SK-N-SH (cell line): ENCODE results near the gene ADD3. TPM values are rescaled to one million over a fixed set of nuclear protein-coding genes. Genes with fewer than 3 reads are reported as not detected.
A peak's percentile ranks its signal among the peaks of the same experiment; 100 is the strongest.

Experiments
- CTCF ChIA-PET: fragments of 300-600, 350-600 bp; formaldehyde crosslinking; extraction: SDS; loops from one replicate; lab custom pipeline; 2021; lab: Yijun Ruan, JAX
- POLR2A ChIA-PET: fragments of 350-600 bp; sonication (Branson Sonifier 250); formaldehyde crosslinking; extraction: SDS; loops from one replicate; lab custom pipeline; 2020; ENCODE audit warnings: antibody characterized with exemption, inconsistent platforms; lab: Yijun Ruan, JAX
- DNase-seq: peaks from one replicate; pipeline ENCODE4 v3.0.0; 2012
- H2AFZ ChIP-seq: fragments of 200-600 bp; sonication (generic); 2 replicates; pipeline ENCODE4 v1.8.1; 2016; ENCODE audit warnings: antibody characterized with exemption, mild to moderate bottlenecking, low read depth
- H3F3A ChIP-seq: fragments of 200-600 bp; sonication (generic); replicated peaks from 2 replicates; pipeline ENCODE3; 2016; ENCODE audit warnings: antibody characterized with exemption, mild to moderate bottlenecking; ENCODE audit not compliant: insufficient read depth
- H3K27ac ChIP-seq, 2 experiments: fragments of 200-500 bp in 1 of 2; fragments of 200-600 bp in 1 of 2; sonication (Bioruptor generic) in 1 of 2; sonication (generic), shearing (Covaris generic) in 1 of 2; 2 replicates each; pipeline versions ENCODE4 v1.5.1 to v1.6.1; 2014 to 2016; ENCODE audit warnings: low read depth in 2 of 2, inconsistent platforms in 1 of 2, low read length in 1 of 2, mild to moderate bottlenecking in 1 of 2, mixed read lengths in 1 of 2
- H3K27me3 ChIP-seq: fragments of 200-600 bp; sonication (generic), shearing (Covaris generic); 2 replicates; pipeline ENCODE4 v1.6.1; 2016; ENCODE audit warnings: mixed run types; ENCODE audit not compliant: insufficient read depth
- H3K36me3 ChIP-seq, 2 experiments: fragments of 200-500 bp in 1 of 2; fragments of 200-600 bp in 1 of 2; sonication (Bioruptor generic) in 1 of 2; sonication (generic) in 1 of 2; replicated peaks in 1 of 2; 2 replicates each; pipeline versions ENCODE3 to v1.5.1; 2014 to 2016; ENCODE audit warnings: low read length in 1 of 2, mild to moderate bottlenecking in 1 of 2; ENCODE audit not compliant: insufficient read depth in 2 of 2, control insufficient read depth in 1 of 2
- H3K4me1 ChIP-seq, 2 experiments: fragments of 200-500 bp in 1 of 2; fragments of 200-600 bp in 1 of 2; sonication (Bioruptor generic) in 1 of 2; sonication (generic), shearing (Covaris generic) in 1 of 2; 2 replicates each; pipeline versions ENCODE4 v1.5.1 to v1.6.1; 2014 to 2016; ENCODE audit warnings: low read depth in 1 of 2, low read length in 1 of 2, mixed run types in 1 of 2; ENCODE audit not compliant: insufficient read depth in 2 of 2, control insufficient read depth in 1 of 2
- H3K4me2 ChIP-seq: fragments of 200-600 bp; sonication (generic), shearing (Covaris generic); 2 replicates; pipeline ENCODE4 v1.6.1; 2017; ENCODE audit warnings: mixed run types
- H3K4me3 ChIP-seq, 2 experiments: fragments of 200-500 bp in 1 of 2; fragments of 200-600 bp in 1 of 2; sonication (Bioruptor generic) in 1 of 2; sonication (generic), shearing (Covaris generic) in 1 of 2; 2 replicates each; pipeline versions ENCODE4 v1.5.1 to v1.8.1; 2014 to 2016; ENCODE audit warnings: low read depth in 2 of 2, inconsistent platforms in 1 of 2, low read length in 1 of 2, mild to moderate bottlenecking in 1 of 2, mixed read lengths in 1 of 2, moderate library complexity in 1 of 2
- H3K79me2 ChIP-seq: fragments of 200-600 bp; sonication (generic); 2 replicates; pipeline ENCODE4 v1.8.1; 2017; ENCODE audit warnings: mild to moderate bottlenecking; ENCODE audit not compliant: insufficient read depth
- H3K9ac ChIP-seq: fragments of 200-600 bp; sonication (generic); 2 replicates; pipeline ENCODE4 v1.6.1; 2017; ENCODE audit warnings: mixed run types
- H3K9me2 ChIP-seq: fragments of 200-600 bp; sonication (generic); 2 replicates; pipeline ENCODE4 v1.6.1; 2017; ENCODE audit warnings: mixed run types
- H3K9me3 ChIP-seq: fragments of 200-600 bp; sonication (generic); 2 replicates; pipeline ENCODE4 v1.6.1; 2017; ENCODE audit warnings: mixed run types, mild to moderate bottlenecking, moderate library complexity
- H4K20me1 ChIP-seq: fragments of 200-600 bp; sonication (generic); 2 replicates; pipeline ENCODE4 v1.6.1; 2017; ENCODE audit warnings: mild to moderate bottlenecking, mixed run types; ENCODE audit not compliant: insufficient read depth
- ELF1 ChIP-seq: IDR thresholded peaks from 2 replicates; pipeline ENCODE4 v1.4.0; 2012
- EZH2phosphoT487 ChIP-seq: fragments of 200-600 bp; sonication (generic); IDR thresholded peaks from 2 replicates; pipeline ENCODE4 v1.6.1; 2017; ENCODE audit warnings: low read depth, mixed run types, mild to moderate bottlenecking, antibody characterized with exemption, moderate library complexity, borderline replicate concordance
- FOSL2 ChIP-seq: IDR thresholded peaks from 2 replicates; pipeline ENCODE4 v1.4.0; 2012; ENCODE audit warnings: low read depth, mild to moderate bottlenecking, moderate library complexity, borderline replicate concordance
- FOXJ3 ChIP-seq: sonication (generic); formaldehyde crosslinking; IDR thresholded peaks from 2 replicates; pipeline ENCODE4 v1.5.1; 2020; ENCODE audit warnings: mild to moderate bottlenecking, missing genetic modification reagents
- FOXM1 ChIP-seq: IDR thresholded peaks from 2 replicates; pipeline ENCODE4 v1.4.0; 2012; ENCODE audit warnings: low read depth, mild to moderate bottlenecking
- GABPA ChIP-seq: IDR thresholded peaks from 2 replicates; pipeline ENCODE4 v1.4.0; 2012; ENCODE audit warnings: low read depth, mild to moderate bottlenecking
- GATA2 ChIP-seq: sonication (generic); formaldehyde crosslinking; IDR thresholded peaks from 2 replicates; pipeline ENCODE4 v1.5.0; 2020; ENCODE audit warnings: mild to moderate bottlenecking, missing genetic modification reagents
- MXI1 ChIP-seq: IDR thresholded peaks from 2 replicates; pipeline ENCODE4 v1.6.1; 2012; ENCODE audit warnings: mild to moderate bottlenecking, low read depth, low read length, improper control_type of control experiment
- NFIC ChIP-seq: IDR thresholded peaks from 2 replicates; pipeline ENCODE4 v1.4.0; 2012; ENCODE audit warnings: borderline replicate concordance
- NRF1 ChIP-seq: IDR thresholded peaks from 2 replicates; pipeline ENCODE4 v1.6.1; 2012; ENCODE audit warnings: low read depth, mild to moderate bottlenecking, low read length
- POLR2AphosphoS5 ChIP-seq: IDR thresholded peaks from 2 replicates; pipeline ENCODE4 v1.6.1; 2012; ENCODE audit warnings: low read depth, low read length
- RAD21 ChIP-seq: IDR thresholded peaks from 2 replicates; pipeline ENCODE4 v1.6.1; 2012; ENCODE audit warnings: mild to moderate bottlenecking, low read length
- RCOR1 ChIP-seq: fragments of 150-350 bp; IDR thresholded peaks from 2 replicates; pipeline ENCODE4 v1.6.1; 2017; ENCODE audit warnings: antibody characterized with exemption, low read length
- RFX5 ChIP-seq: IDR thresholded peaks from 2 replicates; pipeline ENCODE4 v1.6.1; 2012; ENCODE audit warnings: mild to moderate bottlenecking, improper control_type of control experiment, low read length
- RXRA ChIP-seq: IDR thresholded peaks from 2 replicates; pipeline ENCODE4 v1.4.0; 2012; ENCODE audit warnings: low read depth, mild to moderate bottlenecking, borderline replicate concordance
- SMC3 ChIP-seq: IDR thresholded peaks from 2 replicates; pipeline ENCODE4 v1.6.1; 2012; ENCODE audit warnings: low read depth, low read length, improper control_type of control experiment
- TAF1 ChIP-seq: IDR thresholded peaks from 2 replicates; pipeline ENCODE4 v1.6.1; 2012; ENCODE audit warnings: low read depth, mild to moderate bottlenecking, low read length, moderate library complexity, borderline replicate concordance
- WGBS: methylation state at CpG from one replicate; pipeline ENCODE4 v1.1.6; 2017; ENCODE audit warnings: low lambda C conversion rate; 5-methylcytosine and 5-hydroxymethylcytosine counted together
- polyA plus RNA-seq, 3 experiments: library from polyadenylated mRNA; depleted of rRNA; stranded (reverse); fragments of >200 nt; gene quantifications; 2 replicates each; pipeline ENCODE4 v1.2.3, GENCODE V29; 2012
- TF ChIP-seq, protein P1 (sequence below): fragments of 150-350 bp; IDR thresholded peaks from 2 replicates; pipeline ENCODE4 v1.6.1; 2016; ENCODE audit warnings: mild to moderate bottlenecking, low read depth, low read length
- TF ChIP-seq, protein P2 (sequence below): fragments of 200-600 bp; sonication (generic); IDR thresholded peaks from 2 replicates; pipeline ENCODE4 v1.6.1; 2017; ENCODE audit warnings: antibody characterized with exemption, mild to moderate bottlenecking, moderate library complexity
- TF ChIP-seq, protein P3 (sequence below): IDR thresholded peaks from 2 replicates; pipeline ENCODE4 v1.4.0; 2012; ENCODE audit warnings: low read depth, borderline replicate concordance
- TF ChIP-seq, protein P4 (sequence below): IDR thresholded peaks from 2 replicates; pipeline ENCODE4; 2012
- TF ChIP-seq, protein P5 (sequence below): IDR thresholded peaks from 2 replicates; pipeline ENCODE4 v1.4.0; 2012; ENCODE audit warnings: low read depth

ADD3 gene
- polyA plus RNA-seq, 1 of the 3 experiments (the other 2 are of a cell fraction), result 27.6 TPM

DNA sequence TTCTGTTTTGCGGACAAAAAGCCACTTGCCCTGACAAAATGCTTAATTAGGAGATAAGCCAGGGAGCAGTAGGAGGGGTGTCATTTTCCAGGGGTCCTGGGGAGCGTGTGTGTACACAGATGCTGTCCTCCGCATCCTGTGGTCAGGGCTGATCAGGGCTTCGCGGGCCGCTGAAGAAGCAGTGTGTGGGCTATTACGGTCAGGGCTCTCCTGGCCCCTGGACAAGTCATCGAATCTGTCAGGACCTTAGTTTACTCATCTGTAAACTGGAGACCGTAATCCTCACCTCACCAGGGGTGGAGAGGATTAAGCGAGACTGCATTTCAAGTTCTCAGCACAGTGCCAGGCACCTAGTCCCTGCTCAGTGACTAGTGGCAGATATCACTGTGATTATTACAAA lies 173.7 kb downstream of the ADD3 start:
- TF ChIP-seq, protein P1, sequence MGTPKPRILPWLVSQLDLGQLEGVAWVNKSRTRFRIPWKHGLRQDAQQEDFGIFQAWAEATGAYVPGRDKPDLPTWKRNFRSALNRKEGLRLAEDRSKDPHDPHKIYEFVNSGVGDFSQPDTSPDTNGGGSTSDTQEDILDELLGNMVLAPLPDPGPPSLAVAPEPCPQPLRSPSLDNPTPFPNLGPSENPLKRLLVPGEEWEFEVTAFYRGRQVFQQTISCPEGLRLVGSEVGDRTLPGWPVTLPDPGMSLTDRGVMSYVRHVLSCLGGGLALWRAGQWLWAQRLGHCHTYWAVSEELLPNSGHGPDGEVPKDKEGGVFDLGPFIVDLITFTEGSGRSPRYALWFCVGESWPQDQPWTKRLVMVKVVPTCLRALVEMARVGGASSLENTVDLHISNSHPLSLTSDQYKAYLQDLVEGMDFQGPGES, result no peak
- no peak for TF ChIP-seq TAF1
- no peak for TF ChIP-seq FOSL2
- TF ChIP-seq FOXM1, result no peak
- TF ChIP-seq RAD21, result no peak
- TF ChIP-seq NRF1, result no peak
- no peak for TF ChIP-seq EZH2phosphoT487
- TF ChIP-seq, protein P2, sequence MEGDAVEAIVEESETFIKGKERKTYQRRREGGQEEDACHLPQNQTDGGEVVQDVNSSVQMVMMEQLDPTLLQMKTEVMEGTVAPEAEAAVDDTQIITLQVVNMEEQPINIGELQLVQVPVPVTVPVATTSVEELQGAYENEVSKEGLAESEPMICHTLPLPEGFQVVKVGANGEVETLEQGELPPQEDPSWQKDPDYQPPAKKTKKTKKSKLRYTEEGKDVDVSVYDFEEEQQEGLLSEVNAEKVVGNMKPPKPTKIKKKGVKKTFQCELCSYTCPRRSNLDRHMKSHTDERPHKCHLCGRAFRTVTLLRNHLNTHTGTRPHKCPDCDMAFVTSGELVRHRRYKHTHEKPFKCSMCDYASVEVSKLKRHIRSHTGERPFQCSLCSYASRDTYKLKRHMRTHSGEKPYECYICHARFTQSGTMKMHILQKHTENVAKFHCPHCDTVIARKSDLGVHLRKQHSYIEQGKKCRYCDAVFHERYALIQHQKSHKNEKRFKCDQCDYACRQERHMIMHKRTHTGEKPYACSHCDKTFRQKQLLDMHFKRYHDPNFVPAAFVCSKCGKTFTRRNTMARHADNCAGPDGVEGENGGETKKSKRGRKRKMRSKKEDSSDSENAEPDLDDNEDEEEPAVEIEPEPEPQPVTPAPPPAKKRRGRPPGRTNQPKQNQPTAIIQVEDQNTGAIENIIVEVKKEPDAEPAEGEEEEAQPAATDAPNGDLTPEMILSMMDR, result no peak
- TF ChIP-seq MXI1, result no peak
- no peak for TF ChIP-seq SMC3
- no peak for TF ChIP-seq RCOR1
- TF ChIP-seq, all 33 proteins: peak for 0
- Histone ChIP-seq H3K36me3 (no peaks in the 10 kb centered on the region), H3F3A (no peaks in the 10 kb centered on the region), H3K9me3 (no peaks in the 10 kb centered on the region), H2AFZ (no peak overlapping the region), H3K27me3 (no peaks in the 10 kb centered on the region), H3K9me2 (no peaks in the 10 kb centered on the region), H3K4me3 (no peak overlapping the region), H3K4me1 (peaks cover 0 to 3% of the 10 kb centered on the region in 2 experiments; a peak in 2 of 4 replicates), H3K79me2 (no peaks in the 10 kb centered on the region), H4K20me1 (no peaks in the 10 kb centered on the region), H3K27ac (no peak overlapping the region), H3K9ac (no peak overlapping the region), H3K4me2 (no peak overlapping the region)
- CTCF ChIA-PET, result interaction anchor here (1.1 kb wide), 1 partner anchor 18 kb away, joined by 3 read pairs; no protein-coding TSS in a partner anchor
- POLR2A ChIA-PET, result interaction anchor here (1.5 kb wide), 1 partner anchor 29 kb away, joined by 3 read pairs; no protein-coding TSS in a partner anchor
- peak; percentile 48 for DNase-seq
- WGBS, result 81% methylated on average over 9 of the region's 10 CpGs

DNA sequence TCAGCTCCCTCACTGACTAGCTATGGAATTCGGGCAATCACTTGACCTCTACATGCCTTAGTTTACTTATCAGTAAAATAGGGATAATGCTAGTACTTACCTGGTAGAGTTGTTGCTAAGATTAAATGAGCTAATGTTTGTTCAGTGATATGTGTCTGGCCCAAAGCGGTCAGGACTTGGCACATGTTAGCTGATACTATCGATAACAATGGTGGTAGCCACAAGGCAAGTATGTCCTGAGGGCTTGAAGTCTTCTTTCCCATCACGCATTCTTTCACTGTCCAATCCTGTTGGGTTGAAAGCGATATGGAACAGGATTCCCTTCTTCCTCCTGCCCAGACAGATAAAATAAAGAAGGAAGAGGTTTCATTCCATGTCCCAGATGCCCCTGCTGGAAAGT lies 174.1 kb downstream of the ADD3 start:
- DNase-seq, result no peak
- Histone ChIP-seq H3K4me1 (peaks cover 0 to 3% of the 10 kb centered on the region in 2 experiments; a peak in 2 of 4 replicates), H3K79me2 (no peaks in the 10 kb centered on the region), H3K9me2 (no peaks in the 10 kb centered on the region), H4K20me1 (no peaks in the 10 kb centered on the region), H3K4me2 (no peak overlapping the region), H3K9ac (no peak overlapping the region), H3K36me3 (no peaks in the 10 kb centered on the region), H3K9me3 (no peaks in the 10 kb centered on the region), H3K27me3 (no peaks in the 10 kb centered on the region), H2AFZ (no peak overlapping the region), H3F3A (no peaks in the 10 kb centered on the region), H3K27ac (no peak overlapping the region), H3K4me3 (no peak overlapping the region)
- 69% methylated on average over 5 of the region's 5 CpGs for WGBS
- TF ChIP-seq NFIC (no peak), ELF1 (no peak), RXRA (no peak), POLR2AphosphoS5 (no peak), GATA2 (CRISPR knock-in tag) (no peak), FOXJ3 (CRISPR knock-in tag) (no peak), GABPA (no peak), FOSL2 (no peak), RFX5 (no peak)
- TF ChIP-seq, protein P3, sequence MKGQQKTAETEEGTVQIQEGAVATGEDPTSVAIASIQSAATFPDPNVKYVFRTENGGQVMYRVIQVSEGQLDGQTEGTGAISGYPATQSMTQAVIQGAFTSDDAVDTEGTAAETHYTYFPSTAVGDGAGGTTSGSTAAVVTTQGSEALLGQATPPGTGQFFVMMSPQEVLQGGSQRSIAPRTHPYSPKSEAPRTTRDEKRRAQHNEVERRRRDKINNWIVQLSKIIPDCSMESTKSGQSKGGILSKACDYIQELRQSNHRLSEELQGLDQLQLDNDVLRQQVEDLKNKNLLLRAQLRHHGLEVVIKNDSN, result no peak
- TF ChIP-seq, protein P4, sequence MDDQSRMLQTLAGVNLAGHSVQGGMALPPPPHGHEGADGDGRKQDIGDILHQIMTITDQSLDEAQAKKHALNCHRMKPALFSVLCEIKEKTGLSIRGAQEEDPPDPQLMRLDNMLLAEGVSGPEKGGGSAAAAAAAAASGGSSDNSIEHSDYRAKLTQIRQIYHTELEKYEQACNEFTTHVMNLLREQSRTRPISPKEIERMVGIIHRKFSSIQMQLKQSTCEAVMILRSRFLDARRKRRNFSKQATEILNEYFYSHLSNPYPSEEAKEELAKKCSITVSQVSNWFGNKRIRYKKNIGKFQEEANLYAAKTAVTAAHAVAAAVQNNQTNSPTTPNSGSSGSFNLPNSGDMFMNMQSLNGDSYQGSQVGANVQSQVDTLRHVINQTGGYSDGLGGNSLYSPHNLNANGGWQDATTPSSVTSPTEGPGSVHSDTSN, result no peak
- TF ChIP-seq, protein P5, sequence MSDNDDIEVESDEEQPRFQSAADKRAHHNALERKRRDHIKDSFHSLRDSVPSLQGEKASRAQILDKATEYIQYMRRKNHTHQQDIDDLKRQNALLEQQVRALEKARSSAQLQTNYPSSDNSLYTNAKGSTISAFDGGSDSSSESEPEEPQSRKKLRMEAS, result no peak
- TF ChIP-seq, protein P1, result no peak
- CTCF ChIA-PET, result interaction anchor here (0.6 to 2.1 kb wide), 3 partner anchors 17 to 40 kb away, joined by 3 to 5 read pairs (median 4); no protein-coding TSS in a partner anchor
- POLR2A ChIA-PET, result interaction anchor here (1.5 kb wide), 1 partner anchor 29 kb away, joined by 3 read pairs; no protein-coding TSS in a partner anchor
